Activated naive CD8-positive, alpha-beta T cell treated with anti-CD3 and anti-CD28 coated beads, Interleukin-2, amount 10 ng/mL, durations not matched to agents 7 days and 5 days (primary cell): ENCODE data around the gene PRKD1. TPM values are rescaled to one million over a fixed set of nuclear protein-coding genes. Genes with fewer than 3 reads are reported as not detected.

Experiments
- ATAC-seq: fragments of 150-1000 bp; cut with Tn5 transposase; one replicate; pipeline ENCODE4 v1.10.0; 2021; ENCODE audit warnings: low read depth, moderate library complexity
- POLR2A ChIA-PET: fragments of 350-600 bp; sonication (Branson Sonifier 250); formaldehyde crosslinking; loops from one replicate; lab custom pipeline; 2021; ENCODE audit warnings: antibody characterized with exemption; lab: Charles Lee
- DNase-seq: peaks from one replicate; pipeline ENCODE4 v3.0.0; 2021
- H3K27ac Mint-ChIP-seq: one replicate; pipeline ENCODE4 v1.8.0; 2022; ENCODE audit warnings: mild to moderate bottlenecking, mixed read lengths
- H3K27me3 Mint-ChIP-seq: one replicate; pipeline ENCODE4 v1.8.0; 2022; ENCODE audit warnings: mild to moderate bottlenecking, moderate library complexity, mixed read lengths
- H3K36me3 Mint-ChIP-seq: one replicate; pipeline ENCODE4 v1.8.0; 2021; ENCODE audit warnings: mild to moderate bottlenecking, mixed read lengths
- H3K4me1 Mint-ChIP-seq: one replicate; pipeline ENCODE4 v1.8.0; 2021; ENCODE audit warnings: mixed read lengths
- H3K4me3 Mint-ChIP-seq: one replicate; pipeline ENCODE4 v1.8.0; 2022; ENCODE audit warnings: mild to moderate bottlenecking, moderate library complexity, mixed read lengths
- H3K9me3 Mint-ChIP-seq: one replicate; pipeline ENCODE4 v1.8.0; 2021; ENCODE audit warnings: mixed read lengths
- total RNA-seq, 2 experiments: library from RNA; stranded (reverse); gene quantifications; one replicate each; pipeline ENCODE4 v1.2.3, GENCODE V29; 2021

Gene PRKD1
- total RNA-seq, 2 experiments from 2014 or later, result not detected

DNA sequence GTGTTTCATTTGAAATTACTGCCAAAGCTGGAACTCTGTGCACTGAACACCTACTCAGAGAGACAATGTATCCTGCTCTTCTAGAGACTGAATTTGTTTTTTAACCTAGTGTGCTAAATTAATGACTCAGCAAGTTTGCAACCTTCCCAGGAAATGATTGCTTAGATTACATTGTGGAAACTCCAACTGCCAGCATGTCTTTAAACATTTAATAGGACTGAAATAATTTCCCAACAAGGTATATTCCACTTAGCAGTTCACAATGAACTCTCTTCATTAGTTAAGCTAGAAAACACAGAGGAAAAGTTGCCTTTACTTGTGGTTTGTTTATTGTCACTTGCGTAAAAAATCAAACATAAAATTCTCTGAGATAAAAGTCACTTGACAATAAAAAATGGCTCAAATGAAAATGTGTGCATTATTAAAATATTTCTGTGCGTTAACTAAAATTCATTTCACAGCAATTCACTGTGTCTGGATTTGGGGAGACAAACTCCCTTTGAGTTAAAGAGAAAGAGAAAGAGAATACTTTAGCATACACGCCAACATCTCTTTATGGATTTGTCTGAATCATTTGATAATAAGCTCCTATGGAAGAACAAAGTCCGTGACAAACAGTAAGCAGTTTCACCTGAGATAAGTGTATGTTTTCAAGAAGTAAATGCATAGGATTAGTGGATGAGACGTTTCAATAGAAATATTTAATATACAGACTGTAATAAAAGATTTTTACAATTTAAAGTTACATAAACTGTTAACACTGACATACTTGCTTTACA, 284.0 kb downstream of the PRKD1 start:
- DNase-seq, result no peak
- no peaks in the 10 kb centered on the region for H3K27me3 Mint-ChIP-seq
- POLR2A ChIA-PET, result no interaction called here

DNA sequence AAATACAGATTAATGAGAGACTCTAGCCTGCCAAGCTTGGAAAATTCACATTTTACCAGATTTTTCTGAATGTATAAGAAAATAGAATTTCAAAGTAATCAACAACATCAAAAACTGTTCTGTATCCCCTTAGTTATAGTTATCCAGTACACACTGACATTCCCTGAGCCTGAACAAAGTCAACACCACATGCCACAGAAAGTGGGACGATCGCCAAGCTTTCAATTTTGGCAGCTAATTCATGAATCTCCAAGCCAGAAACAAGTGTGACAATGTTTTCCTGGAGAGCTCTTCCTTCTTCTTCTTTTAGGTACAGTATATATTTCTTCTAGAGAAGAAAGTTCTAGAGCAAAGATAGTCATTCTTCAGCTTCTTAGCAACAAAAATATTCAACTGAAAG, 290.2 kb downstream of the PRKD1 start:
- Mint-ChIP-seq H3K4me1 (no peaks in the 10 kb centered on the region), H3K4me3 (no peak overlapping the region), H3K27me3 (no peaks in the 10 kb centered on the region), H3K27ac (no peak overlapping the region), H3K9me3 (no peaks in the 10 kb centered on the region), H3K36me3 (no peaks in the 10 kb centered on the region)
- ATAC-seq (no peak), DNase-seq (no peak)
- POLR2A ChIA-PET, result no interaction called here

More for the DNA sequence above, 284.0 kb downstream of the PRKD1 start:
- Mint-ChIP-seq H3K36me3 (no peaks in the 10 kb centered on the region), H3K27ac (no peak overlapping the region), H3K9me3 (peaks cover 10% of the 10 kb centered on the region), H3K4me1 (no peaks in the 10 kb centered on the region), H3K4me3 (no peak overlapping the region)
- ATAC-seq, result no peak

DNA sequence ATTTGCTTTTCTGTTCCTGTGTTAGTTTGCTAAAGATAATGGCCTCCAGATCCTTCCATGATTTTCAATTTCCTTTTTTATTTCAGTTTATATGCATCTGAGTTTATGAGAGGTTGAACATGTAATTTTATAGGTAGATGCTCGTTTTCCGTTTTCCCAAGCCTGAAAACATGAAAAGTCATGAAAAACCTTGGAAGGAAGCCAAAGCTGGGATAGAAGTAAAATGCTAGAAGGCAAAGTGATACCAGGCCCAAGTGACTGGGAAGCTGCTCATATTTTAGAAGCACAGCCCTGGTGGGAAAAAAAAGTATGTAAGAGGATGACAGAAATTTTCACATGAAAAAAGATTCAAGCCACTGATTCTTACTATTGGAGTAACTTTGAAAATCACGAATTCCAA, 290.8 kb downstream of the PRKD1 start:
- Mint-ChIP-seq H3K27me3 (no peaks in the 10 kb centered on the region), H3K4me1 (no peaks in the 10 kb centered on the region), H3K36me3 (no peaks in the 10 kb centered on the region), H3K4me3 (no peak overlapping the region), H3K9me3 (no peaks in the 10 kb centered on the region), H3K27ac (no peak overlapping the region)
- DNase-seq, result no peak
- POLR2A ChIA-PET, result no interaction called here
- no peak for ATAC-seq

DNA sequence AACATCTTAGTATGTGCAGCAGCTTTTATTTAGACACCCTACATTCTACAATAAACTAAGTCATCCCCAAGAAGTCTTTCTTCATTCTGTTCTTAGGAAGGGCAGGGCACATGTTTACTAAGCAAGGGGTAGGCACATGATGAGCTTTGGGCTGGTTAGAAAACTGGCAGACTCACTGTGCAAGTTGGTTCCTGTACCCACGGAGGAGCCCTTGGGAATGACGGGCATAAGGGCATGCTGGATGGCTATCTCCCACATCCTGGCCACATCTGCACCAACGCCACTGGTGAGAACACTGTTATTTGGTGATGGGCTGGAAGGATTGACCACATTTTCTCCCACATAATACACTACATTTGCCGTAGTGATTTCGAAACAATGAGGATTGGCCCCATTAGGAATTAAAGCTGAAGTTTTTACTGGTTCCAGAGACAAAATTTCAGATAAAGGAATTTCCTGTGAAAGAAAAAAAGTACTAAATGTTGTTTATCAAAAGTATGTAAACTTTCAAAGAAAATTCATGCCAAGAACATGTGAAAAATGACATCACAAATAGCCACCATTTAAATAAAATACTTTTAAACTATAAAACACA, 297.0 kb downstream of the PRKD1 start:
- Mint-ChIP-seq H3K27ac (no peak overlapping the region), H3K36me3 (no peaks in the 10 kb centered on the region), H3K27me3 (no peaks in the 10 kb centered on the region), H3K4me1 (no peaks in the 10 kb centered on the region), H3K4me3 (no peak overlapping the region), H3K9me3 (peaks cover 3% of the 10 kb centered on the region)
- DNase-seq, result no peak
- POLR2A ChIA-PET, result no interaction called here
- ATAC-seq, result no peak

DNA sequence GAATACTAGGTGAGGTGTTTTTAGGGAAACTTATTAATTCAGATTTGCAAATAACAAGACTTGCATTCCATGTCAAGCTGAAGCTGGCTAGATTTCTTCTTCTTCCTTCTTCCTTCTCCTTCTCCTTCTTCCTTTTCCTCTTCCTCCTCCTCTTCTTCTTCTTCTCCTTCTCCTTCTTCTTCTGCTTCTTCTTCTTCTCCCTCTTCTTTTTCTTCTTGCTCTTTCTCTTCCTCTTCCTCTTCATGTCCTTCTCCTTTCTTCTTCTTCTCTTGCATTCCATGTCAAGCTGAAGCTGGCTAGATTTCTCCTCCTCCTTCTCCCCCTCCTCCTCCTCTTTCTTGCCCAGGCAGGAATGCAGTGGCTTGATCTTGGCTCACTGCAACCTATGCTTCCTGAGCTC, 297.8 kb downstream of the PRKD1 start:
- no peaks in the 10 kb centered on the region for H3K36me3 Mint-ChIP-seq
- H3K4me1 Mint-ChIP-seq, result no peaks in the 10 kb centered on the region
- H3K4me3 Mint-ChIP-seq, result no peak overlapping the region
- DNase-seq (no peak), ATAC-seq (no peak)
- POLR2A ChIA-PET, result no interaction called here
- peaks cover 8% of the 10 kb centered on the region for H3K9me3 Mint-ChIP-seq
- H3K27ac Mint-ChIP-seq, result no peak overlapping the region
- H3K27me3 Mint-ChIP-seq, result no peaks in the 10 kb centered on the region

DNA sequence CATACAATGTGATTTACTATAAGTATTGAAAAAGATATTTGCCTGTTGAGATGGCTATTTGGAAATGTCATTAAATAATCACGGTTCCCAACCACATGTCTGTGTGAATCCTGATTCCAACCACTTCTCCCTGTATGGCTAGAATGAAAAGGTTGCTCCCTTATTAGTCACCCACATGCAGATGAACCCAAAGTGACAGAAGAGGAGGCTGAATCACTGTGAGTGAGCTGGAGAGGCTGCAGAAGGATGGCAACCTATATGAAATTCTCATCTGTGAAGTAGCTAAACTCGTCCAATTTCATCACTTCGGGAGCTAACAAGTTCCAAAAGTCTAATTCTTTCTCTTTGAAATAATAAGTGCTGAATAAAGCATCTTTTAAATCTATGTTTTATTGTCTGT, 300.5 kb downstream of the PRKD1 start:
- ATAC-seq (no peak), DNase-seq (no peak)
- Mint-ChIP-seq H3K9me3 (peaks cover 13% of the 10 kb centered on the region), H3K36me3 (no peaks in the 10 kb centered on the region), H3K4me1 (no peaks in the 10 kb centered on the region), H3K4me3 (no peak overlapping the region), H3K27ac (no peak overlapping the region), H3K27me3 (no peaks in the 10 kb centered on the region)
- POLR2A ChIA-PET, result no interaction called here

DNA sequence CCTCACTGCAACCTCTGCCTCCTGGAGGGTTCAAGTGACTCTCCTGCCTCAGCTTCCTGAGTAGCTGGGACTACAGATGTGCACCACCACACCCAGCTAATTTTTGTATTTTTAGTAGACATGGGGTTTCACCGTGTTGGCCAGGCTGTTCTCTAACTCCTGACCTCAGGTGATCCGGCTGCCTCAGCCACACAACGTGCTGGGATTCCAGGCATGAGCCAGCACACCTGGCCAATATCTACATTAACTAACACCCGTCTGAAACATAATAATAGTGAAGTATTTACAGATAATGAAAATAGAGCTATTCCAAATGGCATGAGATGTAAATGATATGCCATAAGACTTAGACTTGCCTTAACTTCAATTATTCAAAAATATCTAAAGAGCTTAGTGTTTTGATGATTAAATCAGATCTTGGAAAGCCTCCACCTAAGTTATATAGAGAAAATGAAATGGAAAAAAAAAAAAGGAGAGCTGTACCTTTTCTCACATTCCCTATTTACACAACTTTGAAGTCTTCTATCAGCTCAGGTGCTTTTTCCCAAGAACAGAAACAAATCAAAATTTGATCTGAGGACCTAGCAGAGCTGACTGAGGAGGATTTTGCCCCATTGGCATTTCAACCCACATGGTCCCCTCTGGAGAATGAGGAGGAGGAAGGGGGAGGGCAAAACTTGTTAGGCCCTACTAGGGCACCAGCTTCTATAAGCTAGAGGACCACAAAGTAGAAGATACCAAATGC, 309.2 kb downstream of the PRKD1 start:
- H3K9me3 Mint-ChIP-seq, result peaks cover 14% of the 10 kb centered on the region
- ATAC-seq, result no peak
- no peak overlapping the region for H3K4me3 Mint-ChIP-seq
- POLR2A ChIA-PET, result no interaction called here
- no peak for DNase-seq
- H3K4me1 Mint-ChIP-seq, result no peaks in the 10 kb centered on the region
- no peaks in the 10 kb centered on the region for H3K27me3 Mint-ChIP-seq
- no peaks in the 10 kb centered on the region for H3K36me3 Mint-ChIP-seq
- H3K27ac Mint-ChIP-seq, result no peak overlapping the region

DNA sequence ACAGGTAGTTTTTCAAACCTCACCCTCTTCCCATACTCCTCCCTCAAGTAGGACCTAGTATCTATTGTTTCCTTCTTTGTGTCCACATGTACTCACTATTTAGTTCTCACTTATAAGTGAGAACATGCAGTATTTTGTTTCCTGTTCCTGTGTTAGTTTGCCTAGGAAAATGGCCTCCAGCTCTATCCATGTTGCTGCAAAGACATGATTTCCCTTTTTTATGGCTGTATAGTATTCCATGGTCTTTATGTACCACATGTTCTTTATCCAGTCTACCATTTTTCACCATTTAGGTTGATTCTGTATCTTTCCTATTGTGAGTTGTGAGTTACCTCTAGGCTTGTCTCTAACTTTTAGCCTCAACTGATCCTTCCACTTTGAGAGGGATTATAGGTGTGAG, 310.7 kb downstream of the PRKD1 start:
- H3K27me3 Mint-ChIP-seq, result no peaks in the 10 kb centered on the region
- no peaks in the 10 kb centered on the region for H3K36me3 Mint-ChIP-seq
- POLR2A ChIA-PET, result no interaction called here
- DNase-seq, result no peak
- H3K4me1 Mint-ChIP-seq, result no peaks in the 10 kb centered on the region
- no peak overlapping the region for H3K27ac Mint-ChIP-seq
- ATAC-seq, result no peak
- H3K9me3 Mint-ChIP-seq, result peaks cover 8% of the 10 kb centered on the region
- no peak overlapping the region for H3K4me3 Mint-ChIP-seq

DNA sequence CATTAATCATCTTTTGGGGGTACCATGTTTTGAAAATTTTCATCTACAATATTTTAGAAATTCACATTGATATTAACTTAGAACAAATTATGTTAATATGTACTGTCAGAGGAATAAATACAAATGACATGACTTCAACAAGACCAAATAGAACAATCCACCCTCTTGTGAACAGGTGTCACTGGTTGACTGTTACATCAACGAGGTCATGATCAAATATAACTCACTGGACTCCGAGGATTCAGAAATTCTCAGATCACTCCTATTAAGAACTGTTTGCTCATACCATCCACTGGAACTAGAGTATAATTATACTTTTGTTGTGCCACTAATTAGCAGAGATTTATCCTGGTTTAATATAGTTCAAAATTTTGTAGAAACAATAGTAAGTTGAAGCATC, 318.8 kb downstream of the PRKD1 start:
- peaks cover 2% of the 10 kb centered on the region for H3K9me3 Mint-ChIP-seq
- POLR2A ChIA-PET, result no interaction called here
- ATAC-seq (no peak), DNase-seq (no peak)
- H3K4me1 Mint-ChIP-seq, result no peaks in the 10 kb centered on the region
- no peak overlapping the region for H3K4me3 Mint-ChIP-seq
- no peaks in the 10 kb centered on the region for H3K27me3 Mint-ChIP-seq
- H3K27ac Mint-ChIP-seq, result no peak overlapping the region
- no peaks in the 10 kb centered on the region for H3K36me3 Mint-ChIP-seq

DNA sequence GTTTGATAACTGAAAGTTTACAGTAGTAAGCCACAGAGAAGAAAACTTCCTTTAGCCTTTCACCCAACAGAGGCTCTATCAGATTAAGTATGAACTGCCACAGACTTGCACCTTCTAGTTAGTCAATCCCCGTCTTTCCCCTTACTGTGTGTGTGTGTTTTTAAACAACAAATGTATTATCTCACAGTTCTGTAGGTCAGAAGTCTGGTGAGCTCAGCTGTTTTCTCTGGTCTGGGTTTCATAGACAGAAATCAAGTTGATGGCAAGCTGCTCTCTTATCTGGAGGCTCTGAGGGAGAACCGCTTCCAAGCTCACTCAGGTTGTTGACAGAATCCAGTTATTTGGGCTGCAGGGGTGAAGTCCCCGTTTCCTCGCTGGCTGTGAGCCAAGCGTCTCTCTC, 320.5 kb downstream of the PRKD1 start:
- Mint-ChIP-seq H3K9me3 (peaks cover 3% of the 10 kb centered on the region), H3K36me3 (no peaks in the 10 kb centered on the region), H3K4me3 (no peak overlapping the region), H3K27ac (no peak overlapping the region), H3K27me3 (no peaks in the 10 kb centered on the region), H3K4me1 (no peaks in the 10 kb centered on the region)
- DNase-seq (no peak), ATAC-seq (no peak)
- POLR2A ChIA-PET, result no interaction called here

DNA sequence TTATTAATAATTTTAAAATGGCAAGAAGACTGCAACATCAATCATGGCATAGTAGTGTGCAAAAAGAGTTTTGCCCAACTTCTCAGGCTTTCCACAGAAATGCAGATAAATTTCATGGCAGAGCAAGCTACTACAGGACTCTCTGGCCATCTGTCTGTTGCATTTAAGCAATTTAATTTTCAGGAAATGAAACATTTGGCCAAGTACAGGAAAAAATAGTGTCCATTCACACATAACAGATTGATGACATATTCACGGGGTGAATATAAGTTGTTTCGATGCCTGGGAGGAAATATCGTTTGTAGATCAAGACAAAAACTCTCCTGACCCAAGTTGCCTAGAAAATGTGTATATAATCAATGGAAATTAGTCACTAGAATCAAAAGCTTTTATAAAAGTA, 324.0 kb downstream of the PRKD1 start:
- DNase-seq (no peak), ATAC-seq (no peak)
- Mint-ChIP-seq H3K27ac (no peak overlapping the region), H3K27me3 (no peaks in the 10 kb centered on the region), H3K36me3 (no peaks in the 10 kb centered on the region), H3K4me1 (no peaks in the 10 kb centered on the region), H3K9me3 (peaks cover 3% of the 10 kb centered on the region), H3K4me3 (no peak overlapping the region)
- POLR2A ChIA-PET, result no interaction called here

DNA sequence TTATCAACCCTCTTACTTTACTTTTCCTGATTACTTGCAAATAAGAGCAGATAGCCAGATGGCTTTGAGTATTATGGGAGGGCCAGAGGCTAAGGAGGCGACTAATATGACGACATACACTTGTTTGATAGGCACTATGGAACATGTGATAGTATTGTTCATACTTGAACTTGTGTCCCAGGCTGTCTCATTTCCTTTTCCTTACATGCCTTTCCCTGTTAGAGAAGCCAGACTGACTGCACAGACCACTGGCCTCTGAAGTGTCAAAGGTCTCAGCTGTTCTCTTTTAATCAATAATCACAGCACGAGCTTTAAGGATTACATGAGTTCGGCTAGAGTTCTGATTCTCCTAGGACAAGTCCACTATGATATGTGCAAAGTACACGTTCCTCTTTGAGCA, 326.0 kb downstream of the PRKD1 start:
- Mint-ChIP-seq H3K27ac (no peak overlapping the region), H3K9me3 (peaks cover 1% of the 10 kb centered on the region), H3K27me3 (no peaks in the 10 kb centered on the region), H3K36me3 (no peaks in the 10 kb centered on the region), H3K4me3 (no peak overlapping the region), H3K4me1 (no peaks in the 10 kb centered on the region)
- POLR2A ChIA-PET, result no interaction called here
- ATAC-seq, result no peak
- DNase-seq, result no peak

DNA sequence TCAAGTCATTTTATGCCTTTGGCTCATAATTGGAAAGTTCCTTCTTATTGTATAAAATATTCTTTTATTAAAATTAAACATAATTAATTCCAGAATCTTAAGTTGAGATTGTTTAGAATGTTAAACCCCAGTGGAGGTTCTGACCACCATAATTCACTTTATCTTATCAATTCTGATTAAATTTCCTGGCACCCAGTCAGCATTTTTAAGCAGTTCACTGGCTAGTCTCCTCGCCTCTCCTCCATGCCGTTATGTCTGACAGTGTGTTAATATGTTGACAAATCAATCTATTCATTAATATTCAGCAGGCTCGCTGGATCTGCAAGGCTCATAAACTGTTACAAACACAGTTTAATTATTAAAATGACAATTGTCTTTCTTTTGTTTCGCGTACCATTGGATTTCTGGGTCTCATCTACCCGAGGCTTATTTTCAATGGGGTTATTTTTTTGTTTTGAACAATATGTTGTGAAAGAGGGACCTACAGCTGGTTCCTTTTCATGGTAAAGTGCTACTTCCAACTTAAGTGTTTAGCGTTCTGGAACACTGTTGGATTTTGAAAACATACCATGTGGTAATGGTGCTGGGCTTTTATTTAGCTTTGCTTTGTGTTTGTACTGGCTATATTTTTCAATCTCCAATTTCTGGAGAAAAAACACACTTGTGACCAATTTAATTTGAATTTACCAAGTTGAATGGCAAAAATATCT, 339.7 kb downstream of the PRKD1 start:
- POLR2A ChIA-PET, result no interaction called here
- no peaks in the 10 kb centered on the region for H3K27me3 Mint-ChIP-seq
- no peak for ATAC-seq
- H3K27ac Mint-ChIP-seq, result no peak overlapping the region
- no peak for DNase-seq
- H3K4me1 Mint-ChIP-seq, result no peaks in the 10 kb centered on the region
- H3K4me3 Mint-ChIP-seq, result no peak overlapping the region
- H3K36me3 Mint-ChIP-seq, result no peaks in the 10 kb centered on the region
- no peaks in the 10 kb centered on the region for H3K9me3 Mint-ChIP-seq
